Dermis microvascular lymphatic vessel endothelial cell (primary cell): Measurements from ENCODE around the gene NCAPD2. TPM values are rescaled to one million over a fixed set of nuclear protein-coding genes. Genes with fewer than 3 reads are reported as not detected.
A peak's percentile ranks its signal among the peaks of the same experiment; 100 is the strongest.

Source experiments
- DNase-seq, 2 donors: peaks; one replicate each; pipeline versions ENCODE4 v3.0.0 to v3.0.0-alpha.2; 2010; ENCODE audit warnings: low read depth in 2 of 2
- total RNA-seq: library from RNA; depleted of rRNA; stranded (reverse); fragments of >200 nt; gene quantifications from 2 replicates; pipeline ENCODE4 v1.2.1, GENCODE V29; 2014

NCAPD2 gene
- total RNA-seq, 1 donor from 2014 or later: 52.6 TPM

DNA sequence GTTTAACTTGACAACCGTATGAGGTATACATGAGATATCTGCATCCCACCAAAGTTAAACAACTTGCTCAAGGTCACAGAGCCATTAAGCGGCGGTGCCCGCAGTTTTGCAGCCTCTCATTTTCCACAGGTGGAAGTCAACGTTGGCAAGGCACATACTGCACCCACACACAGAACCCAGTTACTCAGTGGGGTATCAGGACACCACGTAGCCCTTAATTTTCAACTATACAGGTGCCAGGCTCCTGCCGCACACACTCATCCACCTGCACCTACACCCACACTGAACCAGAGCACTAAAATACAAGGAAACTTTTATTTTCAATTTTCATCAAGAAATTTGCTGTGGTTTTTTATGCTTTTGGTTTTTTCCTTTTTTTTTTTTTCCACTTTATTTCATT is 75.9 kb downstream of the NCAPD2 start:
- no peak for DNase-seq

DNA sequence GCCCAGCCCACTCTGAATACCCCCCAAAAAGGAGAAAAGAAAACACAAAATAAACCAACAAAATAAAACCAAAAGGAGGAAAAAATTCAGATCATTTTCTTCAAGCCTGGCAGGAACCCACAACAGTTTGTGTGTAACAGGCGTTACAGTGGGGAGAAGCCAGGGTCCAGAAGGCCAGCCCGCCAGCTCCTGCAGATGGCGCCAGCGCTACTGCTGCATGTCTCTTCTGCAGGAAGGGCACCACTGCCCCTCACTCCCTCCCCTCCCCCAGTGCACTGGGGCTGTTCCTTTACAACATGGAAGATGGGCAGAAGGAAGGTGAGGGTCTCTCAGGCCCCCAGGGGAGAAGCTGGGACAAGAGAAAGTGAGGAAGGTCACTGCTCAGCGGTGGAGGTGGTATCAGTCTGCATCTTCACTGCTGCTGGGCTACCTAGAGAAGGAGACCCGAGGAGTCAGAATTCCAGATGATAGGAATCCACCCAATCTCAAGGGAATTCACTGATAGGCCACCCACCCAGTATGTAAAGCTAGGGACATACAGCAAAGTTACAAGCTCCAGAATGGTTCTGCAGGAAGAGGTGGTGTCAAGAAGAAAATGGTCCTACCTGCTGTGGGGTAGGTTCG is 76.5 kb downstream of the NCAPD2 start:
- DNase-seq: peak in 1 of 2 donors; percentile 54

DNA sequence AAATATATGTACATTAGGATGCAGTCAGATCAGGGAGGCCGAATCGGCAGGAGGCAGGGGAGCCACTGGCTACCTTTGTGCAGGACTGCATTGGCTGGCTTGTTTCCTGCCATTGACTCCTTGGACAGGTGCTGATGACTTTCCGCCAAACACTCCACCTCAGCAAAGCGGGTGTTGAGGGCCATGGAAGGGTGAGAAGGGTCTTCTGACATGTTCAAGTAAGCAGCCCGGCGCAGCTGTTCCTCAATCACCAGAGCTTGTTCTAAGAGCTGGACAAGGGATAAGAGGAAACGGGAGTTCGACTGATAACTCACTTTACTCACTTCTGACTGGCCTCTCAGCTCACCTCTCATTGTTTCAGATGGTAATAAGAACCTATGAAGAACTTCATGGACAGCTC is 79.1 kb downstream of the NCAPD2 start:
- no peak for DNase-seq

DNA sequence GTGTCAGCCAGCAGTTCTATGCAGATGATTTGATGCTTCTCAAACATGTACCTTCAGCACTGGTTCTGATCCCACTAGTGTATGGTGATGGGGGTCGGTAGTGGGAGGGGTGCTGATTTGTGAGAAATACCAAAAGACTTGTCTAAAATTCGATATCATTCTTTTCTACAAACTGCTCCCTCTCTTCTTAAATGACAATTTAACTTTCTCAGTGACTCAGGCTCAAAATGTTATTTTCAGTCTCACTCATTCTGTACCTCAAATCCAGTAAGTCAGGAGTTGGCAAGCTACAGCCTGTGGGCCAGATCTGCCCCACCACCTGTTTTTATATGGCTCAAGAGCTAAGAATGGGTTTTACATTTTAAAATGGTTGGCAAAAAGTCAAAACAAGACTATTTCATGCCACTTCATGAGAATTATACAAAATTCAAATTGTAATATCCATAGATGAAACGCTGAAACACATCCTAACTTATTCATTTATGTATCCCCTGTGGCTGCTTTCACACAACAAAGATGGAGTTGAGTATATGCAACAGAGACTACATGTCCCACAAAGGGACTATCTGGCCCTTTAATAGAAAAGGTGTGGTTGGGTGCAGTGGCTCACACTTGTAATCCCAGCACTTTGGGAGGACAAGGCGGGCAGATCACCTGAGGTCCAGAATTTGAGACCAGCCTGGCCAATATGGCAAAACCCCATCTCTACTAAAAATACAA is 80.8 kb downstream of the NCAPD2 start:
- DNase-seq: no peak

DNA sequence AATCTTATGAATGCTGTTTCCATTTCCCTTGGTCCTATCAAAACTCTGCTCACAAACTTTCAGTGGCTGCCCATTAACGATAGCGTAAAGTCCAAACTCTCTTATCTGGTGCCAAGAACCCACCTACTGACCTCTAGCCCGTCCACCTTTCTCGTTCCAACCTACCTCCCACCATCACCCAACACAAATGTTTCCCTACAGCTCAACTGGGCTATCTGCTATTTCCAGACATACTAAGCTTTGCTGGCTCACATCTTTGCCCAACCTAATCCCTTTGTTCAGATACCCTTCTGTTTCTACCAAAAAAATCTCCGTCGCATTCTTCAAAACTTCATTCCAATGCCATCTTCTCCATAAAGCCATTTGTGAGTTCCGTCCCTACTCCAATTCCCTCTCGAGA is 81.7 kb downstream of the NCAPD2 start:
- no peak for DNase-seq

Other genes starting within 250 kb of the NCAPD2 start
- gene PLEKHG6, start 183.4 kb upstream of the NCAPD2 start, total RNA-seq: not detected in 2 replicates
- 41.7 and 71.4 TPM in 2 replicates for gene TNFRSF1A, start 152.0 kb upstream of the NCAPD2 start, total RNA-seq
- gene SCNN1A, start 118.5 kb upstream of the NCAPD2 start, total RNA-seq: under 0.01 TPM in 2 replicates
- gene LTBR, start 109.9 kb upstream of the NCAPD2 start, total RNA-seq: 30.7 and 47.9 TPM in 2 replicates
- gene CD27, start 49.1 kb upstream of the NCAPD2 start, total RNA-seq: not detected in 2 replicates
- 13.5 and 30.0 TPM in 2 replicates for gene TAPBPL, start 42.1 kb upstream of the NCAPD2 start, total RNA-seq
- gene VAMP1, start 23.4 kb upstream of the NCAPD2 start, total RNA-seq: 1.5 and 3.3 TPM in 2 replicates
- gene MRPL51, start 840 bp upstream of the NCAPD2 start, total RNA-seq: 70.5 and 106 TPM in 2 replicates
- 4,334 and 4,542 TPM in 2 replicates for gene GAPDH, start 40.4 kb downstream of the NCAPD2 start, total RNA-seq
- gene IFFO1, start 61.9 kb downstream of the NCAPD2 start, total RNA-seq: 8.3 and 15.4 TPM in 2 replicates
- 10.4 and 13.4 TPM in 2 replicates for gene NOP2, start 74.2 kb downstream of the NCAPD2 start, total RNA-seq
- 181 and 200 TPM in 2 replicates for gene CHD4, start 113.3 kb downstream of the NCAPD2 start, total RNA-seq
- under 0.01 TPM in 1 of 2 replicates, not detected in the other for gene LPAR5, start 141.9 kb downstream of the NCAPD2 start, total RNA-seq
- gene ACRBP, start 153.3 kb downstream of the NCAPD2 start, total RNA-seq: 0.39 and 0.51 TPM in 2 replicates
- gene ING4, start 169.0 kb downstream of the NCAPD2 start, total RNA-seq: 31.1 and 41.1 TPM in 2 replicates
- 6.4 and 11.6 TPM in 2 replicates for gene ZNF384, start 195.3 kb downstream of the NCAPD2 start, total RNA-seq
- gene PIANP, start 206.7 kb downstream of the NCAPD2 start, total RNA-seq: not detected in 2 replicates
- gene COPS7A, start 229.9 kb downstream of the NCAPD2 start, total RNA-seq: 35.8 and 50.4 TPM in 2 replicates